Renal cortical epithelial cell (primary cell): Measurements from ENCODE around the gene ATP1A4. TPM values are rescaled to one million over a fixed set of nuclear protein-coding genes. Genes with fewer than 3 reads are reported as not detected.
"Not testable (repeated sequence)": the region's sequence is repeated elsewhere in the genome, so short reads cannot be mapped to it uniquely, and the experiment has no call there.

ENCODE experiments used
- DNase-seq: peaks from one replicate; pipeline ENCODE4 v3.0.0-alpha.2; 2011; ENCODE audit warnings: low read depth
- total RNA-seq: library from RNA; depleted of rRNA; stranded (reverse); fragments of >200 nt; gene quantifications from 2 replicates; pipeline ENCODE4 v1.2.3, GENCODE V29; 2014

The ATP1A4 gene
- total RNA-seq, 1 donor from 2014 or later, result not detected

GRCh38 chr1:160123726-160124125, 27.7 kb upstream of the ATP1A4 start:
- no peak for DNase-seq

- peak; percentile 95 for DNase-seq
These were observed 26.5 kb upstream of the ATP1A4 start for GRCh38 chr1:160124705-160125478.

- peak; percentile 38 for DNase-seq
These were observed 25.7 kb upstream of the ATP1A4 start for GRCh38 chr1:160125746-160126145.

- not testable (repeated sequence) for DNase-seq
These were observed 25.1 kb upstream of the ATP1A4 start for GRCh38 chr1:160126342-160126741.

GRCh38 chr1:160127381-160127780, 24.0 kb upstream of the ATP1A4 start:
- no peak for DNase-seq

GRCh38 chr1:160127865-160128523, 23.4 kb upstream of the ATP1A4 start:
- DNase-seq, result peak; percentile 51

GRCh38 chr1:160128636-160129035, 22.8 kb upstream of the ATP1A4 start:
- DNase-seq, result no peak

- DNase-seq, result peak; percentile 23
These were observed 22.4 kb upstream of the ATP1A4 start for GRCh38 chr1:160129046-160129445.

GRCh38 chr1:160129558-160129957, 21.8 kb upstream of the ATP1A4 start:
- DNase-seq, result no peak

GRCh38 chr1:160129966-160130365, 21.4 kb upstream of the ATP1A4 start:
- DNase-seq, result no peak

GRCh38 chr1:160130486-160130885, 20.9 kb upstream of the ATP1A4 start:
- DNase-seq, result no peak

- no peak for DNase-seq
These were observed 20.5 kb upstream of the ATP1A4 start for GRCh38 chr1:160130939-160131338.

- DNase-seq, result no peak
These were observed 19.4 kb upstream of the ATP1A4 start for GRCh38 chr1:160131803-160132565.

- DNase-seq, result no peak
These were observed 17.2 kb upstream of the ATP1A4 start for GRCh38 chr1:160133990-160134770.

- no peak for DNase-seq
These were observed 16.4 kb upstream of the ATP1A4 start for GRCh38 chr1:160134791-160135572.

GRCh38 chr1:160136121-160136925, 15.1 kb upstream of the ATP1A4 start:
- no peak for DNase-seq

GRCh38 chr1:160136926-160137200, 14.5 kb upstream of the ATP1A4 start:
- no peak for DNase-seq

- DNase-seq, result no peak
These were observed 14.1 kb upstream of the ATP1A4 start for GRCh38 chr1:160137216-160137862.

- no peak for DNase-seq
These were observed 11.6 kb upstream of the ATP1A4 start for GRCh38 chr1:160139840-160140239.

GRCh38 chr1:160143695-160144094, 7.7 kb upstream of the ATP1A4 start:
- DNase-seq, result no peak
